Measurements from ENCODE around the gene RHBG. TPM values are rescaled to one million over a fixed set of nuclear protein-coding genes. Genes with fewer than 3 reads are reported as not detected.

The RHBG gene
- total and polyA plus RNA-seq, 2 experiments from 2014 or later = 1.2 to 1.6 TPM

GRCh38 chr1:156407344-156407743 lies 38.3 kb downstream of the RHBG start:
- Mint-ChIP-seq H3K27me3 (ENCODE audit: insufficient read depth, low read depth, poor library complexity) (peaks cover 17% of the 10 kb centered on the region), H3K27ac (no peak overlapping the region), H3K9me3 (no peaks in the 10 kb centered on the region), H3K36me3 (ENCODE audit: low read depth) (no peaks in the 10 kb centered on the region; the same call in 2 of the 3 replicates), H3K4me3 (no peak overlapping the region), H3K4me1 (peaks cover 12% of the 10 kb centered on the region)
- H3K4me3 ChIP-seq = no peak overlapping the region
- peaks cover 4% of the 10 kb centered on the region; the same call in 1 of the 2 replicates for H3K4me1 ChIP-seq (ENCODE audit: insufficient read depth)
- 0 out of 2 replicates have a peak, but pooled peaks cover 5% of the 10 kb centered on the region for H3K9me2 ChIP-seq (ENCODE audit: insufficient read depth)
- no peak for TF ChIP-seq EZH2phosphoT487 (IDR thresholded peaks at IDR 0.05; ENCODE audit: unreplicated experiment)
- no peak for TF ChIP-seq POLR2AphosphoS5 (IDR thresholded peaks at IDR 0.05; ENCODE audit: low read depth)
- TF ChIP-seq ZNF114 (CRISPR knock-in tag; IDR thresholded peaks at IDR 0.05) = no peak
- no peak for TF ChIP-seq ZNF331 (CRISPR knock-in tag; IDR thresholded peaks at IDR 0.05; ENCODE audit: low read depth)
- no peak for TF ChIP-seq STAT1 (IDR thresholded peaks at IDR 0.05; ENCODE audit: unreplicated experiment)
- H3K4me2 ChIP-seq = no peak overlapping the region
- H2AFZ ChIP-seq = no peak overlapping the region
- no peaks in the 10 kb centered on the region for H3K27me3 ChIP-seq (ENCODE audit: insufficient read depth)
- H3K27ac ChIP-seq (ENCODE audit: low read depth) = no peak overlapping the region
- no peaks in the 10 kb centered on the region for H3K79me2 ChIP-seq (replicated peaks; ENCODE audit: insufficient read depth)
- no peaks in the 10 kb centered on the region for H4K20me1 ChIP-seq (replicated peaks; ENCODE audit: insufficient read depth)
- H3F3A ChIP-seq (replicated peaks; ENCODE audit: low read depth) = no peaks in the 10 kb centered on the region
- DNase-seq (ENCODE audit: low spot score) = peak; percentile 53
- ATAC-seq = peak; percentile 51; the same call in 2 of the 3 replicates
- H3K36me3 ChIP-seq (ENCODE audit: insufficient read depth) = no peaks in the 10 kb centered on the region

GRCh38 chr1:156407760-156408159 lies 38.7 kb downstream of the RHBG start:
- Histone ChIP-seq H3F3A (replicated peaks; ENCODE audit: low read depth) (no peaks in the 10 kb centered on the region), H3K4me1 (ENCODE audit: insufficient read depth) (peaks cover 2% of the 10 kb centered on the region), H3K36me3 (ENCODE audit: insufficient read depth) (no peaks in the 10 kb centered on the region), H2AFZ (no peak overlapping the region), H3K4me2 (no peak overlapping the region), H3K79me2 (replicated peaks; ENCODE audit: insufficient read depth) (no peaks in the 10 kb centered on the region), H3K9me2 (ENCODE audit: insufficient read depth) (0 out of 2 replicates have a peak, but pooled peaks cover 9% of the 10 kb centered on the region), H3K27me3 (ENCODE audit: insufficient read depth) (no peaks in the 10 kb centered on the region), H3K4me3 (no peak overlapping the region), H4K20me1 (replicated peaks; ENCODE audit: insufficient read depth) (no peaks in the 10 kb centered on the region), H3K27ac (ENCODE audit: low read depth) (no peak overlapping the region)
- Mint-ChIP-seq H3K4me1 (peaks cover 16% of the 10 kb centered on the region), H3K9me3 (no peaks in the 10 kb centered on the region), H3K27me3 (ENCODE audit: insufficient read depth, low read depth, poor library complexity) (peaks cover 19% of the 10 kb centered on the region), H3K4me3 (no peak overlapping the region), H3K36me3 (ENCODE audit: low read depth) (no peaks in the 10 kb centered on the region; the same call in 2 of the 3 replicates), H3K27ac (no peak overlapping the region)
- ATAC-seq (no peak), DNase-seq (ENCODE audit: low spot score) (no peak)
- no peak for TF ChIP-seq POLR2AphosphoS5 (IDR thresholded peaks at IDR 0.05; ENCODE audit: low read depth)
- TF ChIP-seq STAT1 (IDR thresholded peaks at IDR 0.05; ENCODE audit: unreplicated experiment) = no peak
- TF ChIP-seq NANOG (IDR thresholded peaks at IDR 0.05; ENCODE audit: borderline replicate concordance) = no peak
- no peak for TF ChIP-seq CREB1 (CRISPR knock-in tag; IDR thresholded peaks at IDR 0.05; ENCODE audit: low read depth)
- TF ChIP-seq JUNB (IDR thresholded peaks at IDR 0.05; ENCODE audit: unreplicated experiment) = no peak
- no peak for TF ChIP-seq CTCF (conservative IDR thresholded peaks at IDR 0.05; ENCODE audit: low read depth in 2 of 2)
- no peak for TF ChIP-seq ZNF462 (CRISPR knock-in tag; IDR thresholded peaks at IDR 0.05)
- no peak for TF ChIP-seq ZNF114 (CRISPR knock-in tag; IDR thresholded peaks at IDR 0.05)
- TF ChIP-seq EZH2 (IDR thresholded peaks at IDR 0.05; ENCODE audit: low read depth, unreplicated experiment) = no peak
- no peak for TF ChIP-seq EZH2phosphoT487 (IDR thresholded peaks at IDR 0.05; ENCODE audit: unreplicated experiment)
- no peak for TF ChIP-seq ZNF331 (CRISPR knock-in tag; IDR thresholded peaks at IDR 0.05; ENCODE audit: low read depth)
- no peak for TF ChIP-seq ETS1 (IDR thresholded peaks at IDR 0.05)

Measured in GM23338 (cell line).